WERI-Rb-1 (cell line): ENCODE data around the gene DRG1.
"Not testable (repeated sequence)": the region's sequence is repeated elsewhere in the genome, so short reads cannot be mapped to it uniquely, and the experiment has no call there.

Experiments used
- DNase-seq: peaks from one replicate; pipeline ENCODE4 v3.0.0-alpha.2; 2020
- H3K27ac ChIP-seq: fragments of 250-450 bp; sonication (Bioruptor Pico); 2 replicates; pipeline ENCODE4 v1.5.1; 2020; ENCODE audit warnings: mild to moderate bottlenecking, moderate library complexity
- H3K27me3 ChIP-seq: fragments of 250-450 bp; sonication (Bioruptor Pico); 2 replicates; pipeline ENCODE4 v1.5.1; 2021; ENCODE audit warnings: mild to moderate bottlenecking, low read depth, moderate library complexity; ENCODE audit not compliant: insufficient read depth, severe bottlenecking
- H3K36me3 ChIP-seq: fragments of 250-450 bp; sonication (Bioruptor Pico); 2 replicates; pipeline ENCODE4 v1.5.1; 2020; ENCODE audit warnings: mild to moderate bottlenecking, moderate library complexity
- H3K4me3 ChIP-seq: 2 replicates; pipeline ENCODE4 v1.5.1; 2011; ENCODE audit warnings: low read depth, mild to moderate bottlenecking, control low read depth, low read length
- H3K9me3 ChIP-seq: fragments of 250-450 bp; sonication (Bioruptor Pico); 2 replicates; pipeline ENCODE4 v1.5.1; 2021; ENCODE audit warnings: mild to moderate bottlenecking, moderate library complexity; ENCODE audit not compliant: severe bottlenecking
- TF ChIP-seq, protein P1 (sequence below): IDR thresholded peaks from 2 replicates; pipeline ENCODE4 v1.5.1; 2011; ENCODE audit warnings: low read depth, mild to moderate bottlenecking, control low read depth, inconsistent platforms, low read length

Gene DRG1

DNA sequence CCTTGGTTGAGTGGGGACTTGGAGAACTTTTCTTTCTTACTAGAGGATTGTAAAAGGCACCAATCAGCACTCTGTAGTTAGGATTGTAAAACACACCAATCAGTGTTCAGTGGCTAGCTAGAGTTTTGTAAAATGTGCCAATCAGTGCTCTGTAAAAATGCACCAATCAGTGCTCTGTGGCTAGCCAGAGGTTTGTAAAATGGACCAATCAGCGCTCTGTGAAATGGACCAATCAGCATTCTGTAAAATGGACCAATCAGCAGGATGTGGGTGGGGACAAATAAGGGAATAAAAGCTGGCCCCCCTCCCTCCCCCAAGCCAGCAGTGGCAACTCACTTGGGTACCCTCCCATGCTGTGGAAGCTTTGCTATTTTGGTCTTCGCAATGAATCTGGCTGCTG lies 5.5 kb upstream of the DRG1 start:
- no peaks in the 10 kb centered on the region for H3K27me3 ChIP-seq
- H3K4me3 ChIP-seq: no peak overlapping the region
- DNase-seq: no peak
- TF ChIP-seq, protein P1, sequence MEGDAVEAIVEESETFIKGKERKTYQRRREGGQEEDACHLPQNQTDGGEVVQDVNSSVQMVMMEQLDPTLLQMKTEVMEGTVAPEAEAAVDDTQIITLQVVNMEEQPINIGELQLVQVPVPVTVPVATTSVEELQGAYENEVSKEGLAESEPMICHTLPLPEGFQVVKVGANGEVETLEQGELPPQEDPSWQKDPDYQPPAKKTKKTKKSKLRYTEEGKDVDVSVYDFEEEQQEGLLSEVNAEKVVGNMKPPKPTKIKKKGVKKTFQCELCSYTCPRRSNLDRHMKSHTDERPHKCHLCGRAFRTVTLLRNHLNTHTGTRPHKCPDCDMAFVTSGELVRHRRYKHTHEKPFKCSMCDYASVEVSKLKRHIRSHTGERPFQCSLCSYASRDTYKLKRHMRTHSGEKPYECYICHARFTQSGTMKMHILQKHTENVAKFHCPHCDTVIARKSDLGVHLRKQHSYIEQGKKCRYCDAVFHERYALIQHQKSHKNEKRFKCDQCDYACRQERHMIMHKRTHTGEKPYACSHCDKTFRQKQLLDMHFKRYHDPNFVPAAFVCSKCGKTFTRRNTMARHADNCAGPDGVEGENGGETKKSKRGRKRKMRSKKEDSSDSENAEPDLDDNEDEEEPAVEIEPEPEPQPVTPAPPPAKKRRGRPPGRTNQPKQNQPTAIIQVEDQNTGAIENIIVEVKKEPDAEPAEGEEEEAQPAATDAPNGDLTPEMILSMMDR: no peak
- no peak overlapping the region for H3K27ac ChIP-seq
- H3K9me3 ChIP-seq: peaks cover 5% of the 10 kb centered on the region
- no peaks in the 10 kb centered on the region for H3K36me3 ChIP-seq

DNA sequence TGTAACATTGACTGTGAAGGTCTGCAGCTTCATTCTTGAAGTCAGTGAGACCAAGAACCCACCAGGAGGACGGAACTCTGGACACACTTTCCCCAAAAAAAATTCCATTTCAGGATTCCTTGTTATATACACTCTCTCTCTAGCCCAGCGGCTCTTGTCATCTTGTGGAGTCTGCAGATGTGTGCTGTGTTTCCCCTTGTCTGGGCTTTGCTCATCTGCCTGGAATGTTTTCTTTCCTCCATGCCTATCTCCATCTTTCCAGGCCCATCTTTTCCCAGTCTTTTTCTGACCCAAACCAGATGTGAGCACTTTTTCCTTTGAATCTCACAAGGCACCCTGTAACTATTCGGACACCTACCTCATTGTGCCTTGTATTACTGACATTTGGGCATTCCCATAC lies 5.1 kb upstream of the DRG1 start:
- DNase-seq: no peak
- TF ChIP-seq, protein P1: no peak
- H3K27me3 ChIP-seq: no peaks in the 10 kb centered on the region

DNA sequence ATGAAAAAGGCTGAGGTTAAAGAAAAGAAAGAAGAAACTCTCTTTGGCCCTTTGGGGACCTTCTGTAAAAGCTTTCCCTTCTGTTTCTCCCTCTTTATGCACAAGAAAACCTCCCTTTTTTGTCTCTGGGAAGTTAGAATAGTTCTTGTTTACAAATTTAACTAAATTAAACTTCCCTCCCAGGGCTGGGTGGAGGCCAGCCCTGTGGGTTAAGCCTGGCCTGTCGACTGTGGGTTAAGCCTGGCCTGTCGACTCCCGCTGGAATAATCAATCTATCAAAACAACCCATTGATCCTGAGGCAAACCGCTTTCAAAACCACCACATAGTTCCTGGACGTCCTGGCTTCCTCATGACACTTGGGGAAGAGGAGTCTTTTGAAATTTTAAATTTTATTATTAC lies 1.2 kb upstream of the DRG1 start:
- TF ChIP-seq, protein P1: no peak
- Histone ChIP-seq H3K4me3 (no peak overlapping the region), H3K9me3 (peaks cover 5% of the 10 kb centered on the region), H3K36me3 (peaks cover 27% of the 10 kb centered on the region), H3K27ac (peak overlapping the region; percentile 92), H3K27me3 (no peaks in the 10 kb centered on the region)
- peak; percentile 16 for DNase-seq

More for the DNA sequence above, 5.1 kb upstream of the DRG1 start:
- Histone ChIP-seq H3K27ac (no peak overlapping the region), H3K4me3 (no peak overlapping the region), H3K36me3 (no peaks in the 10 kb centered on the region), H3K9me3 (peaks cover 5% of the 10 kb centered on the region)

DNA sequence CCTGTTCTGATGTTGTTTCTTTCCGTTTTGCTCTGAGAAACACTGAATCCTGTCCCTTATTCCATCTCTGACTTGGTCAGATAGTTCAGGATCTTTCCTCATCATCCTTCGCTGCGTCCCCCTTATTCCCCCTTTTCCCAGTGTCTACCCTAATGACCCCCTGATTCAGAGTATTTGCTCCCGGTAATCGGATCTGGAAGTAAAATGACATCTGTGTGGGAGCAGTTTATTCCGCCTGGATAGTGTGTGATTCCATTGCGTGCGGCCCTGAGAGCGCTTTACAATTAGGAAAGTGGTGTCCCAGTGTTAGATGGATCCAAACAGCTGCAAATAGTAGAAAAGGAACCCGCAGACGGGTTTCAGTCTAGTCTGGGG lies 606 bp downstream of the DRG1 start:
- peak overlapping the region; percentile 92 for H3K27ac ChIP-seq
- TF ChIP-seq, protein P1: no peak
- peak overlapping the region; percentile 93 for H3K4me3 ChIP-seq
- peak; percentile 56 for DNase-seq
- peaks cover 44% of the 10 kb centered on the region for H3K36me3 ChIP-seq
- H3K27me3 ChIP-seq: no peaks in the 10 kb centered on the region
- no peaks in the 10 kb centered on the region for H3K9me3 ChIP-seq

DNA sequence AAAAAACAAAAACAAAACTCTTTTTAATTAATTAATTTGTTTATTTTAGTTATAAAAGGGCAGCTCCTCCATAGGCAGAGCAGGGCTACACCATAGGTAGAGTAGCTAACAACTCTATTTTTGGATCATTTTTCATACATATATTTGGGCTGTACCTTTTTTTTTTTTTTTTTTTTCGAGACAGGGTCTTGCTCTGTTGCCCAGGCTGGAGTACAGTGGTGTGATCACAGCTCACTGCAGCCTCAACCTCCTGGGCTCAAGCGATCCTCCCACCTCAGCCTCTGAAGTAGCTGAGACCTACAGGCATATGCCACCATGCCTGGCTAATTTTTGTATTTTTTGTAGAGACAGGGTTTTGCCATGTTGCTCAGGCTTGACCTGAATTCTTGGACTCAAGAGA lies 2.9 kb downstream of the DRG1 start:
- DNase-seq: not testable (repeated sequence)
- H3K36me3 ChIP-seq: peaks cover 66% of the 10 kb centered on the region

DNA sequence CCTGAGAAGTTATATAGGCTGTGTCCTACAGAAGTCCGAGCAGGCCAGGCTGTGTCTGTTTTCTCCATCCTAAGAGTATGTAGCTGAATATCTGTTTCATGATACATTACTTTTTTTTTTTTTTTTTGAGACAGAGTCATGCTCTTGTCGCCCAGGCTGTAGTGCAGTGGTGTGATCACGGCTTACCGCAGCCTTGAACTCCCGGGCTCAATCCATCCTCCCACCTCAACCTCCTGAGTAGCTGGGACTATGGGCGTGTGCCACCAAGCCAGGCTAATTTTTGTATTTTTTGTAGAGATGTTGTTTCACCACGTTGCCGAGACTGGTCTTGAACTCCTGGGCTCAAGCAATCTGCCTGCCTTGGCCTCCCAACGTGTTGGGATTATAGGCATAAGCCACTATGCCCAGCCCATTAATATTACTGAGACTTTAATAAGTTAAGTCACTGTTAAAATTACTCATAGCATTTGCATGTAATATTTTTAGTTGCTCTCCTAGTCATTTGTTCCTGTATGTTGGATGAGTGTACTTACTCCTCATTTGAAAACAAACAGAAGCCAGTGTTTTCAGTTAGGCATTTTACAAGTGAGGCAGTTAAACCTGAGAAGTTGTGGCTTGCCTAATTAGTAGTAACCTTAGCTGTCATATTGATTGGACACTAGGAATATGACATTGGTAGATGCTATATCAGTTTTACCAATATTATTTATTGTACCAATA lies 26.1 kb downstream of the DRG1 start:
- TF ChIP-seq, protein P1: no peak
- H3K27ac ChIP-seq: no peak overlapping the region
- no peak overlapping the region for H3K4me3 ChIP-seq
- H3K9me3 ChIP-seq: no peaks in the 10 kb centered on the region
- no peaks in the 10 kb centered on the region for H3K27me3 ChIP-seq
- no peak for DNase-seq
- peaks cover 92% of the 10 kb centered on the region for H3K36me3 ChIP-seq

More for the DNA sequence above, 2.9 kb downstream of the DRG1 start:
- not testable (repeated sequence) for H3K9me3 ChIP-seq, H3K4me3 ChIP-seq, H3K27me3 ChIP-seq, H3K27ac ChIP-seq
